SU-DHL-6 (cell line): ENCODE measurements around the gene P4HB.

Experiments used
- EZH2phosphoT487 ChIP-seq: fragments of 200-600 bp; sonication (generic), shearing (Covaris generic); conservative IDR thresholded peaks from 2 replicates; pipeline ENCODE4 v1.6.1; 2018; ENCODE audit warnings: mild to moderate bottlenecking, antibody characterized with exemption, low read length, moderate library complexity, mixed read lengths
- TF ChIP-seq, protein P1 (sequence below): fragments of 200-600 bp; sonication (generic); IDR thresholded peaks from one replicate; pipeline ENCODE4 v1.5.1; 2017; ENCODE audit warnings: antibody characterized with exemption, mild to moderate bottlenecking, low read length, moderate library complexity; ENCODE audit not compliant: insufficient read depth, poor library complexity, severe bottlenecking

GRCh38 chr17:81845361-81845760 lies 15.0 kb downstream of the P4HB start:
- TF ChIP-seq, protein P1, sequence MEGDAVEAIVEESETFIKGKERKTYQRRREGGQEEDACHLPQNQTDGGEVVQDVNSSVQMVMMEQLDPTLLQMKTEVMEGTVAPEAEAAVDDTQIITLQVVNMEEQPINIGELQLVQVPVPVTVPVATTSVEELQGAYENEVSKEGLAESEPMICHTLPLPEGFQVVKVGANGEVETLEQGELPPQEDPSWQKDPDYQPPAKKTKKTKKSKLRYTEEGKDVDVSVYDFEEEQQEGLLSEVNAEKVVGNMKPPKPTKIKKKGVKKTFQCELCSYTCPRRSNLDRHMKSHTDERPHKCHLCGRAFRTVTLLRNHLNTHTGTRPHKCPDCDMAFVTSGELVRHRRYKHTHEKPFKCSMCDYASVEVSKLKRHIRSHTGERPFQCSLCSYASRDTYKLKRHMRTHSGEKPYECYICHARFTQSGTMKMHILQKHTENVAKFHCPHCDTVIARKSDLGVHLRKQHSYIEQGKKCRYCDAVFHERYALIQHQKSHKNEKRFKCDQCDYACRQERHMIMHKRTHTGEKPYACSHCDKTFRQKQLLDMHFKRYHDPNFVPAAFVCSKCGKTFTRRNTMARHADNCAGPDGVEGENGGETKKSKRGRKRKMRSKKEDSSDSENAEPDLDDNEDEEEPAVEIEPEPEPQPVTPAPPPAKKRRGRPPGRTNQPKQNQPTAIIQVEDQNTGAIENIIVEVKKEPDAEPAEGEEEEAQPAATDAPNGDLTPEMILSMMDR: no peak
- no peak for TF ChIP-seq EZH2phosphoT487
